Measurements from ENCODE around the gene LETMD1. TPM values are rescaled to one million over a fixed set of nuclear protein-coding genes. Genes with fewer than 3 reads are reported as not detected.

LETMD1 gene
- total and polyA plus RNA-seq, 8 donors: 33.6 to 527 (median 79.7) TPM

GRCh38 chr12:51001799-51002198, 46.3 kb upstream of the LETMD1 start:
- H3K27me3 ChIP-seq: no peaks in the 10 kb centered on the region
- H3K36me3 ChIP-seq: peaks cover 19 to 98% (median 95%) of the 10 kb centered on the region in 4 donors
- no peaks in the 10 kb centered on the region for H3K9me3 ChIP-seq
- H3K27ac ChIP-seq: no peak overlapping the region
- intact Hi-C loops (cut with DNase I; ENCODE audit: low total_unique reads): no loop called here
- no peak overlapping the region for H3K4me3 ChIP-seq
- TF ChIP-seq POLR2AphosphoS5 (IDR thresholded peaks at IDR 0.05) (no peak), CTCF (IDR thresholded peaks at IDR 0.05) (no peak), EP300 (IDR thresholded peaks at IDR 0.05) (no peak), POLR2A (IDR thresholded peaks at IDR 0.05) (no peak)
- no peak for DNase-seq
- 81 to 88% (median 83%) methylated on average over 1 of the region's 1 CpG for WGBS, 5 donors
- H3K4me1 ChIP-seq: peaks cover 0 to 5% (median 2%) of the 10 kb centered on the region in 4 donors

GRCh38 chr12:51004504-51004903, 43.6 kb upstream of the LETMD1 start:
- Histone ChIP-seq H3K4me3 (no peak overlapping the region), H3K36me3 (peaks cover 18 to 88% (median 85%) of the 10 kb centered on the region in 4 donors), H3K9me3 (no peaks in the 10 kb centered on the region), H3K27ac (no peak overlapping the region), H3K4me1 (peaks cover 4 to 12% (median 7%) of the 10 kb centered on the region in 4 donors), H3K27me3 (no peaks in the 10 kb centered on the region)
- 75 to 81% (median 78%) methylated on average over 6 of the region's 6 CpGs for WGBS, 5 donors
- TF ChIP-seq EP300 (IDR thresholded peaks at IDR 0.05): no peak
- no peak for TF ChIP-seq POLR2AphosphoS5 (IDR thresholded peaks at IDR 0.05)
- TF ChIP-seq CTCF (IDR thresholded peaks at IDR 0.05): no peak
- no peak for TF ChIP-seq POLR2A (IDR thresholded peaks at IDR 0.05)
- DNase-seq: no peak
- intact Hi-C loops (cut with DNase I; ENCODE audit: low total_unique reads): no loop called here

- H3K27ac ChIP-seq: no peak overlapping the region
- no peak overlapping the region for H3K4me3 ChIP-seq
- WGBS, 5 donors: 94 to 96% (median 94%) methylated on average over 3 of the region's 3 CpGs
Measured at GRCh38 chr12:51005030-51005429, 43.1 kb upstream of the LETMD1 start.

GRCh38 chr12:51005671-51006070, 42.5 kb upstream of the LETMD1 start:
- H3K4me1 ChIP-seq: peaks cover 4 to 18% (median 9%) of the 10 kb centered on the region in 4 donors
- DNase-seq: peak in 1 of 2 donors; percentile 64
- H3K9me3 ChIP-seq: no peaks in the 10 kb centered on the region
- H3K36me3 ChIP-seq: peaks cover 13 to 76% (median 74%) of the 10 kb centered on the region in 4 donors
- 45 to 77% (median 55%) methylated on average over 3 of the region's 3 CpGs for WGBS, 5 donors
- H3K27ac ChIP-seq: no peak overlapping the region
- no peaks in the 10 kb centered on the region for H3K27me3 ChIP-seq
- no peak overlapping the region for H3K4me3 ChIP-seq
- TF ChIP-seq POLR2A (IDR thresholded peaks at IDR 0.05): no peak
- TF ChIP-seq CTCF (IDR thresholded peaks at IDR 0.05): no peak
- no peak for TF ChIP-seq POLR2AphosphoS5 (IDR thresholded peaks at IDR 0.05)
- TF ChIP-seq EP300 (IDR thresholded peaks at IDR 0.05): no peak
- intact Hi-C loops (cut with DNase I; ENCODE audit: low total_unique reads): no loop called here

More at GRCh38 chr12:51005030-51005429, 43.1 kb upstream of the LETMD1 start:
- no peak for DNase-seq
- TF ChIP-seq POLR2A (IDR thresholded peaks at IDR 0.05): no peak
- TF ChIP-seq EP300 (IDR thresholded peaks at IDR 0.05): no peak
- TF ChIP-seq POLR2AphosphoS5 (IDR thresholded peaks at IDR 0.05): no peak
- TF ChIP-seq CTCF (IDR thresholded peaks at IDR 0.05): no peak
- intact Hi-C loops (cut with DNase I; ENCODE audit: low total_unique reads): no loop called here
- Histone ChIP-seq H3K27me3 (no peaks in the 10 kb centered on the region), H3K36me3 (peaks cover 16 to 83% (median 80%) of the 10 kb centered on the region in 4 donors), H3K9me3 (no peaks in the 10 kb centered on the region), H3K4me1 (peaks cover 4 to 17% (median 9%) of the 10 kb centered on the region in 4 donors)

All from stomach (tissue), 9 donors.